T-cell (primary cell): ENCODE measurements around the gene PLEKHG7. TPM values are rescaled to one million over a fixed set of nuclear protein-coding genes. Genes with fewer than 3 reads are reported as not detected.

ENCODE experiments used
- ATAC-seq, 4 experiments: fragments of 200-7000 bp in 3 of 4; fragments of 150-1000 bp in 1 of 4; cut with Tn5 transposase; replicated peaks in 1 of 4; 1 replicate in 3 of 4; 2 replicates in 1 of 4; pipeline ENCODE4 v1.10.0; 2021; ENCODE audit warnings: moderate library complexity in 3 of 4, mild to moderate bottlenecking in 2 of 4, moderate number of reproducible peaks in 1 of 4
- CTCF ChIA-PET, 2 donors: fragments of 300-600 bp; sonication (Branson Sonifier 250); formaldehyde crosslinking; loops; one replicate each; lab custom pipeline; 2022; ENCODE audit warnings: antibody characterized with exemption in 2 of 2; lab: Charles Lee
- POLR2A ChIA-PET, 2 donors: fragments of 300-600 bp; sonication (Branson Sonifier 250); formaldehyde crosslinking; loops; one replicate each; lab custom pipeline; 2022; ENCODE audit warnings: antibody characterized with exemption in 2 of 2; lab: Charles Lee
- DNase-seq, 35 experiments: peaks; one replicate each; pipeline versions ENCODE4 v3.0.0 to v3.0.0-alpha.2; 2013 to 2023
- H3K27ac ChIP-seq: one replicate; pipeline ENCODE4 v1.5.1; 2013; ENCODE audit warnings: low read length
- H3K27me3 ChIP-seq, 2 experiments: replicated peaks in 1 of 2; 1 replicate in 1 of 2; 2 replicates in 1 of 2; pipeline versions ENCODE4 v1.6.1 to v1.7.0; 2013; ENCODE audit warnings: low read length in 1 of 2, mixed read lengths in 1 of 2; ENCODE audit not compliant: control insufficient read depth in 2 of 2, insufficient read depth in 2 of 2; ENCODE audit errors: extremely low read depth in 1 of 2
- H3K36me3 ChIP-seq, 2 donors: 1 replicate in 1 of 2; 2 replicates in 1 of 2; pipeline versions ENCODE4 v1.6.1 to v1.7.0; 2013; ENCODE audit warnings: low read length in 1 of 2; ENCODE audit not compliant: control insufficient read depth in 2 of 2, insufficient read depth in 1 of 2; ENCODE audit errors: extremely low read depth in 1 of 2
- H3K4me1 ChIP-seq, 2 experiments: 1 replicate in 1 of 2; 2 replicates in 1 of 2; pipeline versions ENCODE4 v1.6.1 to v1.7.0; 2013; ENCODE audit warnings: low read length in 2 of 2, mixed read lengths in 1 of 2; ENCODE audit not compliant: insufficient read depth in 2 of 2, control insufficient read depth in 1 of 2; ENCODE audit errors: extremely low read depth in 1 of 2
- H3K4me3 ChIP-seq, 2 donors: 1 replicate in 1 of 2; 2 replicates in 1 of 2; pipeline versions ENCODE4 v1.5.1 to v1.7.0; 2013; ENCODE audit warnings: mild to moderate bottlenecking in 2 of 2, low read length in 1 of 2, moderate library complexity in 1 of 2; ENCODE audit not compliant: control insufficient read depth in 1 of 2; ENCODE audit errors: extremely low read depth in 1 of 2
- H3K9me3 ChIP-seq: 2 replicates; pipeline ENCODE4 v1.7.0; 2013
- H3K27ac Mint-ChIP-seq, 2 donors: one replicate each; pipeline ENCODE4 v1.8.0; 2020 to 2021; ENCODE audit warnings: mild to moderate bottlenecking in 2 of 2, mixed read lengths in 2 of 2
- H3K27me3 Mint-ChIP-seq, 2 donors: one replicate each; pipeline ENCODE4 v1.8.0; 2021 to 2022; ENCODE audit warnings: mixed read lengths in 2 of 2
- H3K36me3 Mint-ChIP-seq: one replicate; pipeline ENCODE4 v1.8.0; 2021; ENCODE audit warnings: mixed read lengths
- H3K4me1 Mint-ChIP-seq, 3 donors: one replicate each; pipeline ENCODE4 v1.8.0; 2020 to 2022; ENCODE audit warnings: mixed read lengths in 3 of 3, mild to moderate bottlenecking in 1 of 3
- H3K4me3 Mint-ChIP-seq, 3 donors: one replicate each; pipeline ENCODE4 v1.8.0; 2020 to 2022; ENCODE audit warnings: mild to moderate bottlenecking in 3 of 3, mixed read lengths in 3 of 3, moderate library complexity in 3 of 3
- H3K9me3 Mint-ChIP-seq, 3 donors: one replicate each; pipeline ENCODE4 v1.8.0; 2020 to 2022; ENCODE audit warnings: mixed read lengths in 3 of 3
- WGBS: methylation state at CpG from one replicate; pipeline ENCODE4 v1.1.5; 2013; ENCODE audit warnings: missing lambda C conversion rate; ENCODE audit not compliant: insufficient coverage; 5-methylcytosine and 5-hydroxymethylcytosine counted together
- total RNA-seq, 35 experiments: library from RNA in 6 of 35; stranded (reverse) in 6 of 35; fragments of 120-200 nt in 1 of 35; gene quantifications; one replicate each; pipeline versions ENCODE4 v1.2.1 to v1.2.4 and lab custom pipeline; 2013 to 2026

The PLEKHG7 gene
- total RNA-seq, 5 donors from 2014 or later (not counting 1 experiment from before 2014, with no cell fraction given): 0.13 to 0.30 (median 0.19) TPM; not detected in 2

GRCh38 chr12:92698474-92698873, 4.3 kb upstream of the PLEKHG7 start:
- H3K9me3 ChIP-seq: no peaks in the 10 kb centered on the region
- H3K4me1 ChIP-seq: no peaks in the 10 kb centered on the region
- no peaks in the 10 kb centered on the region for H3K4me1 Mint-ChIP-seq
- H3K27ac ChIP-seq: no peak overlapping the region
- H3K27ac Mint-ChIP-seq: no peak overlapping the region
- no peaks in the 10 kb centered on the region for H3K27me3 ChIP-seq
- no peaks in the 10 kb centered on the region for H3K36me3 Mint-ChIP-seq
- DNase-seq (no peak), ATAC-seq (no peak)
- CTCF ChIA-PET: no interaction called here
- no peaks in the 10 kb centered on the region for H3K27me3 Mint-ChIP-seq
- no peak overlapping the region for H3K4me3 Mint-ChIP-seq
- no peak overlapping the region for H3K4me3 ChIP-seq
- peaks cover 2 to 10% (median 4%) of the 10 kb centered on the region in 3 donors for H3K9me3 Mint-ChIP-seq
- POLR2A ChIA-PET: interaction anchor here in 1 of 2 donors (0.7 kb wide), 1 partner anchor 54 kb away, joined by 3 read pairs; no protein-coding TSS in a partner anchor
- no peaks in the 10 kb centered on the region for H3K36me3 ChIP-seq

- Histone ChIP-seq H3K4me3 (no peak overlapping the region), H3K4me1 (no peaks in the 10 kb centered on the region), H3K27me3 (no peaks in the 10 kb centered on the region), H3K9me3 (no peaks in the 10 kb centered on the region), H3K36me3 (no peaks in the 10 kb centered on the region), H3K27ac (no peak overlapping the region)
- no peak overlapping the region for H3K27ac Mint-ChIP-seq
- H3K9me3 Mint-ChIP-seq: peaks cover 2 to 10% (median 4%) of the 10 kb centered on the region in 3 donors
- no peak overlapping the region for H3K4me3 Mint-ChIP-seq
- no peaks in the 10 kb centered on the region for H3K4me1 Mint-ChIP-seq
- H3K36me3 Mint-ChIP-seq: no peaks in the 10 kb centered on the region
- H3K27me3 Mint-ChIP-seq: no peaks in the 10 kb centered on the region
- ChIA-PET CTCF (interaction anchor here in 1 of 2 donors (0.5 kb wide), 1 partner anchor 1245 kb away, joined by 6 read pairs; no protein-coding TSS in a partner anchor), POLR2A (no interaction called here)
- ATAC-seq (no peak), DNase-seq (no peak)
- no CpG with 5 or more reads among the region's 1 CpG for WGBS
Observed at GRCh38 chr12:92701441-92701840, 1.3 kb upstream of the PLEKHG7 start.

GRCh38 chr12:92703786-92704185, 997 bp downstream of the PLEKHG7 start:
- Mint-ChIP-seq H3K4me3 (no peak overlapping the region), H3K9me3 (no peaks in the 10 kb centered on the region), H3K4me1 (peaks cover 0 to 5% (median 0%) of the 10 kb centered on the region in 3 donors), H3K27me3 (no peaks in the 10 kb centered on the region), H3K36me3 (no peaks in the 10 kb centered on the region), H3K27ac (no peak overlapping the region)
- DNase-seq (no peak), ATAC-seq (no peak)
- H3K27me3 ChIP-seq: no peaks in the 10 kb centered on the region
- POLR2A ChIA-PET: no interaction called here
- no peak overlapping the region for H3K27ac ChIP-seq
- no peaks in the 10 kb centered on the region for H3K4me1 ChIP-seq
- WGBS: 80% methylated on average over 2 of the region's 4 CpGs
- H3K4me3 ChIP-seq: no peak overlapping the region
- CTCF ChIA-PET: no interaction called here
- H3K9me3 ChIP-seq: no peaks in the 10 kb centered on the region
- no peaks in the 10 kb centered on the region for H3K36me3 ChIP-seq

GRCh38 chr12:92706594-92706993, 3.8 kb downstream of the PLEKHG7 start:
- POLR2A ChIA-PET: no interaction called here
- Mint-ChIP-seq H3K27me3 (no peaks in the 10 kb centered on the region), H3K36me3 (peaks cover 3% of the 10 kb centered on the region), H3K27ac (no peak overlapping the region), H3K9me3 (no peaks in the 10 kb centered on the region), H3K4me3 (no peak overlapping the region), H3K4me1 (peaks cover 0 to 5% (median 0%) of the 10 kb centered on the region in 3 donors)
- Histone ChIP-seq H3K4me1 (no peaks in the 10 kb centered on the region), H3K36me3 (no peaks in the 10 kb centered on the region), H3K27me3 (no peaks in the 10 kb centered on the region), H3K4me3 (no peak overlapping the region), H3K9me3 (no peaks in the 10 kb centered on the region), H3K27ac (no peak overlapping the region)
- WGBS: 89% methylated on average over 7 of the region's 7 CpGs
- no peak for ATAC-seq
- CTCF ChIA-PET: no interaction called here
- no peak for DNase-seq

- H3K9me3 ChIP-seq: no peaks in the 10 kb centered on the region
- no peaks in the 10 kb centered on the region for H3K36me3 ChIP-seq
- Mint-ChIP-seq H3K27ac (no peak overlapping the region), H3K9me3 (no peaks in the 10 kb centered on the region), H3K4me1 (peaks cover 0 to 5% (median 0%) of the 10 kb centered on the region in 3 donors), H3K36me3 (peaks cover 3% of the 10 kb centered on the region), H3K4me3 (no peak overlapping the region), H3K27me3 (no peaks in the 10 kb centered on the region)
- H3K4me3 ChIP-seq: no peak overlapping the region
- no peak overlapping the region for H3K27ac ChIP-seq
- WGBS: 86% methylated on average over 1 of the region's 1 CpG
- ChIA-PET POLR2A (no interaction called here), CTCF (no interaction called here)
- H3K27me3 ChIP-seq: no peaks in the 10 kb centered on the region
- H3K4me1 ChIP-seq: no peaks in the 10 kb centered on the region
- no peak for DNase-seq
- ATAC-seq: no peak
Observed at GRCh38 chr12:92707926-92708325, 5.1 kb downstream of the PLEKHG7 start.

GRCh38 chr12:92715625-92716024, 12.8 kb downstream of the PLEKHG7 start:
- CTCF ChIA-PET: interaction anchor here in 1 of 2 donors (0.7 kb wide), 2 partner anchors 473 to 1458 kb away, joined by 4 to 5 read pairs; no protein-coding TSS in a partner anchor
- Histone ChIP-seq H3K9me3 (no peaks in the 10 kb centered on the region), H3K4me3 (no peak overlapping the region), H3K4me1 (no peaks in the 10 kb centered on the region), H3K36me3 (no peaks in the 10 kb centered on the region), H3K27me3 (no peaks in the 10 kb centered on the region), H3K27ac (no peak overlapping the region)
- no peaks in the 10 kb centered on the region for H3K4me1 Mint-ChIP-seq
- peaks cover 3% of the 10 kb centered on the region for H3K36me3 Mint-ChIP-seq
- H3K9me3 Mint-ChIP-seq: peaks cover 0 to 7% (median 0%) of the 10 kb centered on the region in 3 donors
- no peak overlapping the region for H3K4me3 Mint-ChIP-seq
- POLR2A ChIA-PET: interaction anchor here in 1 of 2 donors (0.6 kb wide), 1 partner anchor 108 kb away, joined by 3 read pairs; no protein-coding TSS in a partner anchor
- WGBS: 33% methylated on average over 1 of the region's 1 CpG
- ATAC-seq: no peak
- no peaks in the 10 kb centered on the region for H3K27me3 Mint-ChIP-seq
- no peak for DNase-seq
- H3K27ac Mint-ChIP-seq: no peak overlapping the region
